GM21447 (cell line): ENCODE results near the gene RAB21.
"Not testable (repeated sequence)": the region's sequence is repeated elsewhere in the genome, so short reads cannot be mapped to it uniquely, and the experiment has no call there.

Experiments
- ATAC-seq: cut with Tn5 transposase; IDR thresholded peaks from one replicate; pipeline ENCODE4 v1.9.1; 2021; ENCODE audit not compliant: unreplicated experiment

Gene RAB21

DNA sequence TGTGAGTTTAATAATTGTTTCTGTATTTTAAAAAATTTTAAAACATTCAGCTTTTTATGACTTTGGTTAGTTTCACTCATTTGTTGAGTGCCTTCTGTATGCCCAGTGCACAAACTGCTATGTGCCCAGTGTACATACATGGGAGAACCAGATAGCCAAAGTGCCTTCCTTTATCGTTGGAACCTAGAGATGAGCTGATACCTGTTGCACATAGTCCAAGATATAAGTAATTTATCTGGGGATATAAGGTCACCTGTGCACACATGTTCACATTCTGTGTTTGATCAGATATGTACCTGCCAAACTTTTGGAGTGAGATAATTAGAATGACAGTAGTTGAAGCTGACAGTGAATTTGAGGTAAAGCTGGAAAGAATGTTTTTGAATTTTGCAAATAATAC, 37.9 kb downstream of the RAB21 start:
- no peak for ATAC-seq

- no peak for ATAC-seq
Observed at GRCh38 chr12:71795901-71796300, 41.2 kb downstream of the RAB21 start.

DNA sequence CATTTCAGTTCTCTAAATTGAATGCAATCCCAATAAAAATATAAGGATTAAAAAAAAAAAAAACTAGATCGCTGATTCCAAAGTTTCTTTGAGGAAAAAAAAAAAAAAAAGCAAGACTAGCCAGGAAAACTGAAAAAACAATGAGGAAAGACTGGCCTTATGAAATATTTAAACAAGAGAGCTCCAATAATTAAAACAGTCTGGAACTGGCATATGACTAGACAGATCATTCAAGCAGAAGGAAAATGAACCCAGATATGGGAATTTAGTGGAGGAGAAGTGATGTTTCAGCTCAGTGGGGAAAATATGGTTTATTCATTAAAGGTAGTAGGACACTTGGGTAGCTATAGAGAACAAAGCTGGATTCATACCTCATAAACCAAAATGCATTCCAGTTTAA, 42.9 kb downstream of the RAB21 start:
- ATAC-seq: no peak

DNA sequence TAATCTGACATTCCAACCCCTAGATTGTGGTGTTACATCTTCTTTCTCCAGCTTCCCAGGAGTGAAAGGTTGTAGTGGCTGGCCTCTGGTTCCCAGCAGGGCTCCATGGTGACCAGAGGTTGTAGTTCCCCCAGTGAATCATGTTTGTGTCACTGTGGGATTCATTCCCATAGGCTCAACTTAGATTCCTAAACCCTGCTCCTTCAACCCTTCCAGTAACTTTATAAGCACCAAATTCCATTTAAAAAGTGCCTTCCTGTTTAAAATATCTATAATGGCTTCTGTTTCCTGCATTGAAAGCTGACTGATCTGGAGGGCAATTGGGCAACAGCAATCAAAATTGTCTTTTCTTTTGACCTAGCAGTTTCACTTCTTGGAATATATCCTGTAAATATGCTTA, 44.4 kb downstream of the RAB21 start:
- no peak for ATAC-seq

DNA sequence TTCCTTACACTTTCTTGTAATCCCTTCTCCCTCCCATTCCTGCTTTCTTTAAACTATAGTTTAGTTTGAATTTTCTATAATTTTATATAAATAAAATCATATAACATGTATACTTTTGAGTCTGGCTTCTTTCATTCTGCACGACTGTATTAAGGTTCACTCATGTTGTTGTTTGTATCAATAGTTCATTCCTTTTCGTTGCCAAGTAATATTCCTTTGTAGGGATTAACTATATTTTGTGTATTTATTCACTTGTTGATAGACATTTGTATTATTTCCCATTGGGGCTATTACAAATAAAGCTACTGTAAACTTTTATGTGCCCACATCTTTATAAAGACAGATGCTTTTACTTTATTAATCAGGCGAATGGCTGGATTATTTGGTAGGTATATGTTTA, 45.5 kb downstream of the RAB21 start:
- no peak for ATAC-seq

DNA sequence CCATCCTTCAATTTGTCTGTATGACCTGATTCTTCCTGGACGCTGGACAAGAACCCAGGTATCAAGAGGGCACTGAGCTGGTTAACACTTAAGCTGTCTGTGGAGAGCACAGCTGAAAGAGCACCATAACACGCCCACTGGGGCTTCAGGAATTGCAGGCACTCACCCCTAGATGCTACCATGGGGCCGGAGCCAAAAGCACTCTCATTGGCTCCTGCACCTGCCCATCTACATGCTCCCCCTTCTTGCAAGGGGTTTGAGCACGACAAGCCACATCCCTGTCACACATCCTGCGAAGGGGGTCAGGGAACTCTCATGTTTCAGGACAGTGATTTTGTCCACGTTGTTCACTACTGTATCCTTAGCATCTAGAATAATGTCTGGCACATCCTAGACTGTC, 49.8 kb downstream of the RAB21 start:
- ATAC-seq: no peak

DNA sequence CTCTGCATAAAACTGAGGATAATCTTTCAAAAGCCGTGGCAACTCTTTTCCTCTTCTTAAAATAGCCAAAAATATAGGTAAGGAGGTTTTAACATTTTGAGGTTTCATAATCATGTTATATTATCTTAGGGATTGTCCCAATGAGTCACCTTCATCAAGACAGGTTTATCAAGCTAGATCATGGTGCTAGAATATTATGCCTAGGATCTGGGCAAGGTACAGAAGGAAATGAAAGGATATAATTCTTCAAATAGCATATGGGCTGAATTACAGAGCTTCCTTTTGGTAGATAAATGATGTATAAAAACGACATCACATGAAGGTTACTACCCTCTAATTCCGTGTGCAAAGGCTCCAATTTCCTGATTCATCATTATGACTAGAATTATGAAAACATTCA, 56.3 kb downstream of the RAB21 start:
- no peak for ATAC-seq

GRCh38 chr12:71815242-71815641, 60.6 kb downstream of the RAB21 start:
- not testable (repeated sequence) for ATAC-seq

DNA sequence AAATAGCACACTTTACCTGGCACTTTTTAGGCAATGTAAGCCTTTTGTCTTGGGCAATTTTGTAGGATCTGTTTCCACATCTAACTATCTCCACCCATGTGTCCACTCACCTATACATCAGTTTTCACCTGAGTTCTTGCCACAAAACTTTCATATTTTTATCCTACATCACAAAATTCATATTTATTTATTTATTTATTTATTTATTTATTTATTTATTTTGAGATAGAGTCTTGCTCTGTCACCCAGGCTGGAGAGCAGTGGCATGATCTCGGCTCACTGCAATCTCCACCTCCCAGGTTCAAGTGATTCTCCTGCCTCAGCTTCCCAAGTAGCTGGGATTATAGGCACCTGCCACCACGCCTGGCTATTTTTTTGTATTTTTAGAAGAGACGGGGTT, 67.4 kb downstream of the RAB21 start:
- not testable (repeated sequence) for ATAC-seq

DNA sequence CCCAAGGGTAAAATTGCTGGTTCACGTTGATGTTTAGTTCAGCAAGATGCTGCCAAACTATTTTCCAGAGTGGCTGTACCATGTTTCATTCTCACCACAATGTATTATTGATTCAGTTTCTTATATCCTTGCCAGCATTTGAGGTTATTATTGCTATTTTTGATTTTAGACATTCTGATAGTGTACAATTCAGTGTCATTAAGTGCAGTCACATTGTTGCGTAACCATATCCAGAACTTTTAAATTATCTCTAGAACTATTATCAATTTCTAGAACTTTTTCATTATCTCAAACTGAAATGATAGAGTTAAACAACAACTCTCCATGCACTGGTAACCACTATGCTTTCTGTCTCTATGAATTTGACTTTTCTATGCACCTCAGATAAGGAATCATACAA, 74.2 kb downstream of the RAB21 start:
- no peak for ATAC-seq

- no peak for ATAC-seq
Observed at GRCh38 chr12:71837356-71837755, 82.7 kb downstream of the RAB21 start.

GRCh38 chr12:71838231-71838630, 83.6 kb downstream of the RAB21 start:
- ATAC-seq: no peak

GRCh38 chr12:71838676-71839075, 84.0 kb downstream of the RAB21 start:
- no peak for ATAC-seq

DNA sequence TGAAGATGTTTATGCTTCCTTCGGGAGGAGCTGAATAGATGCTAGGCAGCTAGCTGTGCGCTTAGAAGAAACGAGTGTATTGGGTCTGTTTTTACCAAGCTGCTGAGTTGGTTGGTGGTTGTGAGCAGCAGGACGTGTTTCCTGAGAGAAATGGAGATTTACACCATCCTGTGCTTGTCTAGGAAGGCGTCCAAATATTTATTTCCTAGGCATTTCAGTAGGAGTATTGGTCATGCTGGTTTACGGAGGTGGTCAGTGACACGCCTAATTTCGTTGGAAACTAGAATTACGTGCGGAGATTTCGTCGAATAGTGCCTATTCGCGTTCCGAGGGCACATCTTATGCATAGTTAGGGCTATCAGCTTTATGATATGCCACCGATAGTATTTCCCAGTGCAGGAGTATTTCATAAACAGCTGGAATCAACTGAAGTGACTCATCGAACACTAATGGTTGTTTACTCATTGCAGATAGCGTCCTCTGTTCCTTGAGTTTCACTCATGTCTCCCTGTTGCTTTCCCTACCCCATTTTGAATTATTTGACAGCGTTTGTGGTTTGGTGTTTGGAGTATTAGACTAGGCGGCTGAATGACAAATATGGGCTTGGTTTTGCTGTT, 85.7 kb downstream of the RAB21 start:
- ATAC-seq: peak; percentile 7

DNA sequence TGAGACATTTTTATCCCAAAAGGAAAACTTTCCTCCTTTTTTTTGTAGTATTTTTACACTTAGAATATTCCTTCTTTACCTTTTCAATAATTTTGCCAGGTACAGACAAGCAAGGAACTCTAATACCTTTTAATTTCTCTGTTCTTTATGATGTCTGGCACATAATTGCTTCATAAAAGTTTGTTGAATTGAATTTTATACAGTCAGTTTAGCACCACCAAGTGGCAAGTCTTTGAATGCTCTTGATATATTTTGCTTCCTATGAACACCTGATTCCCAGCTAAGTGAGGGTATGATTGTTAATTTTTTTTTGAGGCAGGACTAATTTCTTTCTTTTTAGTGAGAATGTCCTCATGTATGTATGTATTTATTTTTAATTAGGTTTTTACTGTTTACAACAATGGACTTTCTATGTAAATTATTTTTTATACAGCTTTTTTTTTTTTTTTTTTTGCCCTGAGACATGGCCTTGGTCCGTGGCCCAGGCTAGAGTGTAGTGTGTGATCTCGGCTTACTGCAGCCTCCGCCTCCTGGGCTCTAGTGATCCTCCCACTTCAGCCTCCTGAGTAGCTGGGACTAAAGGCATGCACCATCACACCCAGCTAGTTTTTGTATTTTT, 91.8 kb downstream of the RAB21 start:
- ATAC-seq: peak; percentile 54

- ATAC-seq: no peak
Observed at GRCh38 chr12:71848212-71848611, 93.5 kb downstream of the RAB21 start.

DNA sequence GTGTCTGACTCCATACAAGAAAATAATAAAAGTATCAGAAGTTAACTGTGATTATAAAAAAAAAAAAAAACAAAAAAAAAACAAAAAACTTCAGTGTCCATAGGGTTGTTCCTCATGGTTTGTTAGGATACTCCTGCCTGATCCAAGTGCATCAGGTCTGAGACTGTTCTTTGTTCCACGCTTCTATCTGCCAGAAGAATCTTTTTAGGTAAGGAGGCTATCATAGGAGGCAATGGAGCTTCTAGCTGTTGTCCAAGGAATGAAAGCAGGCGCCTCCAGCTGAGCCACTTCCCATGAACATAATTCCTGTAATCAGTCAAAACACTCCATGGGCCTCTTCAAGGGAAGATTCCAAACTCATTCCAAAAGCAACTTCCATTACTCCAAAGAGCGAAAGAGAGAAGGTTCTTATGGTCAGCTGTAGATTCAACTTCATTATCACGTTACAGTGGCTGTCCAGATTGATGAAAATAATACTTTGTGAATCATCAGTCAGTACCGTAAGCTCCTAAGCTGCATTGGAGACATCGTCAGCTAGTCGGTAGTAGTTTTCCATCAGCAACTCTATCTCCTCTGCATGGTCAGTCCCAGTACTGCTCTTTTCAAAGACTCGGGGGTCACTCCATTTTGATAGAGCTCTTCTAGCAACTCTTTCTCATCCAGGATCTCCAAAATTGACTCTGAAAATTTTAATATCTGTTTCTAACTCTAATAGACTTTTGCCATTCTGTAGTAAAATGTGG, 94.6 kb downstream of the RAB21 start:
- ATAC-seq: no peak
